Measurements from ENCODE around the gene DNAJB1. TPM values are rescaled to one million over a fixed set of nuclear protein-coding genes. Genes with fewer than 3 reads are reported as not detected.

DNAJB1 gene
- total and polyA plus RNA-seq, 2 of the 13 experiments (the other 11 are each of a cell fraction or from before 2014, with no cell fraction given) = 87.5 to 97.3 TPM

DNA sequence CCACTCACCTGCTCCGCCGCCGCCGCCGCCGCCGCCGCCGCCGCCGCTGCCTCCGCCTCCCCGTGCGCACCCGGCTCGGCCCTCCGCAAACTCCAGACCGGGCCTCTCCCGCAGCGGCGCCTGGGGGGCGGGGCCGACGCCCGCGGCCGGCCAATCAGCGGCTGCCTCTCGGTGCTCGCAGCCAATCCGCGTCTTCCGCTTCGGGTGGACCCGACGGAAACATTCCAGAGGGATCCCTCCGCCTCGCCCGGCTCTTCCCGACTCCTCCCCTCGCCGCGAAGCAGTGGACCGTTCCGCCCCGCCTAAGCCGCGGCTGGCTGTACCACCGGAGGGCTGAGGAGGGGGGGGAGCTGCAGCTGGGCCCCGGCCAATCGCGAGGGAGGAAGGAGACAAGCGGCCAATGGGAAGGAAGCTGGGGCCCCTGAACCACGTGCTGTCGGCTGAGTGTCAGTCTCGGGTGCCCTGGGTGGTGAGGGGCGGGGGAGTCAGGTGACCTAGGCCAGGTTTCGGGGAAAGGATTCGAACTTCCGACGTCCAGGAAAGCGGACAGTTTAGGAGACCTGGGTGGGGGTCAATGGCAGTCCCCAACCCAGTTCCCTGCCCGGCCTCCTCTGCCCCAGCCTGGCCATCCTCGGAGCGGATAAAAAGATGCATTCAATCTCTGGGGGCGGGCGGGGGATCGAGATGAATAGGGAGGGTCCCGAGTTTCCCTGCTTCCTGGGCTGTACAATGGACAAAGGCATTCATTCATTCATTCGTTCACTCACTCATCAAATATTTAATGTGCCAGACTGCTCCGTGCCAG, 22.0 kb downstream of the DNAJB1 start, which contains the start of gene GIPC1:
TSS of gene GIPC1 (minus strand) at position 99 of the 805 bp plus-strand sequence. CDS start 13,151 bp downstream, outside the sequence.
- peak within 1 kb of the TSS; percentile 84 to 88 (median 87) for H3K4me3 ChIP-seq (replicated peaks in 1 of 3; ENCODE audit: insufficient read depth in 1 of 3, low read depth in 2 of 3, low read length in 3 of 3)
- ATAC-seq (peak; percentile 85), FAIRE-seq (peak; percentile 88), DNase-seq (ENCODE audit: low spot score) (peak; percentile 96)
- CTCF ChIA-PET (ENCODE audit: low intra/inter-chr PET ratio, low total read pairs) = no interaction called here
- POLR2A ChIA-PET = interaction anchor here (0.9 to 8.5 kb wide), 5 partner anchors 16 to 76 kb away, joined by 3 to 123 read pairs (median 6); partner anchors contain the start of gene DNAJB1
- peaks cover 13% of the 10 kb centered on the region for H3K79me2 ChIP-seq (ENCODE audit: insufficient read depth, low read length)
- no peaks in the 10 kb centered on the region for H3K36me3 ChIP-seq (replicated peaks in 1 of 2; ENCODE audit: control insufficient read depth in 1 of 2, insufficient read depth in 2 of 2, low read length in 2 of 2)
- 2% methylated on average over 19 of the region's 71 CpGs for WGBS (ENCODE audit: low lambda C conversion rate)
- intact Hi-C loops (cut with micrococcal nuclease; ENCODE audit: unreplicated experiment) (no loop called here), in situ Hi-C loops (cut with HindIII; ENCODE audit: extremely low pct_ligation_motif_present, low pct_unique_long_range_greater_than_20kb) (no loop called here)
- peak within 1 kb of the TSS; percentile 38 for H2AFZ ChIP-seq (ENCODE audit: low read length)
- peaks cover 37% of the 10 kb centered on the region for H3K4me1 ChIP-seq (ENCODE audit: insufficient read depth, low read length)
- no peaks in the 10 kb centered on the region for H4K20me1 ChIP-seq (ENCODE audit: insufficient read depth, low read length)
- BruUV-seq (replicated peaks) = no TSS peak
- peak within 1 kb of the TSS; percentile 97 for H3K4me2 ChIP-seq (ENCODE audit: low read depth, low read length)
- peak within 1 kb of the TSS; percentile 70 for H3K9ac ChIP-seq (ENCODE audit: insufficient read depth, low read depth, low read length)
- H3K27ac ChIP-seq (ENCODE audit: extremely low read length, insufficient read depth, low read length) = peak within 1 kb of the TSS; percentile 45
- H3K27me3 ChIP-seq (ENCODE audit: control insufficient read depth in 1 of 2, insufficient read depth in 2 of 2, low read length in 2 of 2) = no peaks in the 10 kb centered on the region
- no peaks in the 10 kb centered on the region for H3K9me3 ChIP-seq (ENCODE audit: low read length)
- no peak for TF ChIP-seq ZNF10 (CRISPR knock-in tag; IDR thresholded peaks at IDR 0.05; ENCODE audit: borderline replicate concordance, low read depth)
- TF ChIP-seq CHD2 (IDR thresholded peaks at IDR 0.05; ENCODE audit: low read depth, low read length) = peak; percentile 66; the same call in 1 of the 2 replicates
- TF ChIP-seq ZFP36 (IDR thresholded peaks at IDR 0.05; ENCODE audit: borderline replicate concordance, low read depth, low read length, partially characterized antibody) = no peak
- no peak for TF ChIP-seq DNMT3B (CRISPR knock-in tag; conservative IDR thresholded peaks at IDR 0.05)
- 0 out of 2 replicates have a peak, but pooled peaks have one; percentile 65 for TF ChIP-seq ZNF841 (CRISPR knock-in tag; IDR thresholded peaks at IDR 0.05; ENCODE audit: borderline replicate concordance)
- peak; percentile 94 for TF ChIP-seq SKI (IDR thresholded peaks at IDR 0.05; ENCODE audit: partially characterized antibody)
- peak; percentile 58; the same call in 1 of the 2 replicates for TF ChIP-seq RXRA (CRISPR knock-in tag; IDR thresholded peaks at IDR 0.05)
- no peak for TF ChIP-seq NFIC (IDR thresholded peaks at IDR 0.05; ENCODE audit: low read length)
- TF ChIP-seq, protein P1, sequence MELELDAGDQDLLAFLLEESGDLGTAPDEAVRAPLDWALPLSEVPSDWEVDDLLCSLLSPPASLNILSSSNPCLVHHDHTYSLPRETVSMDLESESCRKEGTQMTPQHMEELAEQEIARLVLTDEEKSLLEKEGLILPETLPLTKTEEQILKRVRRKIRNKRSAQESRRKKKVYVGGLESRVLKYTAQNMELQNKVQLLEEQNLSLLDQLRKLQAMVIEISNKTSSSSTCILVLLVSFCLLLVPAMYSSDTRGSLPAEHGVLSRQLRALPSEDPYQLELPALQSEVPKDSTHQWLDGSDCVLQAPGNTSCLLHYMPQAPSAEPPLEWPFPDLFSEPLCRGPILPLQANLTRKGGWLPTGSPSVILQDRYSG (CRISPR knock-in tag; IDR thresholded peaks at IDR 0.05) = no peak
- TF ChIP-seq, protein P2, sequence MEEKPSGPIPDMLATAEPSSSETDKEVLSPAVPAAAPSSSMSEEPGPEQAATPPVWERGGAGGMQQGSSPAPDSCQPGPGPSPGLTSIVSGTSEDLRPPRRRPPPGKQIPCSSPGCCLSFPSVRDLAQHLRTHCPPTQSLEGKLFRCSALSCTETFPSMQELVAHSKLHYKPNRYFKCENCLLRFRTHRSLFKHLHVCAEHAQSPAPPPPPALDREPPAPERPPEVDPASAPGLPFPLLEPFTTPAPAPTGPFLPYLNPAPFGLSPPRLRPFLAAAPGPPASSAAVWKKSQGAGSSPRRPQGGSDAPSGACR (CRISPR knock-in tag; IDR thresholded peaks at IDR 0.05) = 0 out of 2 replicates have a peak, but pooled peaks have one; percentile 73
- TF ChIP-seq U2AF1 (optimal IDR thresholded peaks at IDR 0.05; ENCODE audit: low read depth, low read length) = no peak
- peak; percentile 36; the same call in 1 of the 2 replicates for TF ChIP-seq ZNF274 (CRISPR knock-in tag; IDR thresholded peaks at IDR 0.05)
- TF ChIP-seq IKZF1 (IDR thresholded peaks at IDR 0.05) = no peak
- peak; percentile 81 for TF ChIP-seq TAF15 (IDR thresholded peaks at IDR 0.05; ENCODE audit: low read depth, low read length, poor library complexity, severe bottlenecking)
- TF ChIP-seq HNRNPL (IDR thresholded peaks at IDR 0.05; ENCODE audit: low read depth, low read length) = no peak
- no peak for TF ChIP-seq ZNF775 (CRISPR knock-in tag; IDR thresholded peaks at IDR 0.05; ENCODE audit: borderline replicate concordance)
- no peak for TF ChIP-seq HOXA7 (CRISPR knock-in tag; IDR thresholded peaks at IDR 0.05)
- TF ChIP-seq, protein P3, sequence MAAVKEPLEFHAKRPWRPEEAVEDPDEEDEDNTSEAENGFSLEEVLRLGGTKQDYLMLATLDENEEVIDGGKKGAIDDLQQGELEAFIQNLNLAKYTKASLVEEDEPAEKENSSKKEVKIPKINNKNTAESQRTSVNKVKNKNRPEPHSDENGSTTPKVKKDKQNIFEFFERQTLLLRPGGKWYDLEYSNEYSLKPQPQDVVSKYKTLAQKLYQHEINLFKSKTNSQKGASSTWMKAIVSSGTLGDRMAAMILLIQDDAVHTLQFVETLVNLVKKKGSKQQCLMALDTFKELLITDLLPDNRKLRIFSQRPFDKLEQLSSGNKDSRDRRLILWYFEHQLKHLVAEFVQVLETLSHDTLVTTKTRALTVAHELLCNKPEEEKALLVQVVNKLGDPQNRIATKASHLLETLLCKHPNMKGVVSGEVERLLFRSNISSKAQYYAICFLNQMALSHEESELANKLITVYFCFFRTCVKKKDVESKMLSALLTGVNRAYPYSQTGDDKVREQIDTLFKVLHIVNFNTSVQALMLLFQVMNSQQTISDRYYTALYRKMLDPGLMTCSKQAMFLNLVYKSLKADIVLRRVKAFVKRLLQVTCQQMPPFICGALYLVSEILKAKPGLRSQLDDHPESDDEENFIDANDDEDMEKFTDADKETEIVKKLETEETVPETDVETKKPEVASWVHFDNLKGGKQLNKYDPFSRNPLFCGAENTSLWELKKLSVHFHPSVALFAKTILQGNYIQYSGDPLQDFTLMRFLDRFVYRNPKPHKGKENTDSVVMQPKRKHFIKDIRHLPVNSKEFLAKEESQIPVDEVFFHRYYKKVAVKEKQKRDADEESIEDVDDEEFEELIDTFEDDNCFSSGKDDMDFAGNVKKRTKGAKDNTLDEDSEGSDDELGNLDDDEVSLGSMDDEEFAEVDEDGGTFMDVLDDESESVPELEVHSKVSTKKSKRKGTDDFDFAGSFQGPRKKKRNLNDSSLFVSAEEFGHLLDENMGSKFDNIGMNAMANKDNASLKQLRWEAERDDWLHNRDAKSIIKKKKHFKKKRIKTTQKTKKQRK (IDR thresholded peaks at IDR 0.05; ENCODE audit: low read length) = no peak
- TF ChIP-seq MYC (CRISPR knock-in tag; IDR thresholded peaks at IDR 0.05; ENCODE audit: borderline replicate concordance) = peak; percentile 84
- no peak for TF ChIP-seq KDM5A (IDR thresholded peaks at IDR 0.05; ENCODE audit: borderline replicate concordance, low read length)
